Activated T-cell treated with anti-CD3 and anti-CD28 coated beads for 1 hour (primary cell): ENCODE results near the gene ZNF124.

ENCODE experiments used
- DNase-seq: peaks from one replicate; pipeline ENCODE4 v3.0.0-alpha.2; 2020; ENCODE audit warnings: low read depth

ZNF124 gene

DNA sequence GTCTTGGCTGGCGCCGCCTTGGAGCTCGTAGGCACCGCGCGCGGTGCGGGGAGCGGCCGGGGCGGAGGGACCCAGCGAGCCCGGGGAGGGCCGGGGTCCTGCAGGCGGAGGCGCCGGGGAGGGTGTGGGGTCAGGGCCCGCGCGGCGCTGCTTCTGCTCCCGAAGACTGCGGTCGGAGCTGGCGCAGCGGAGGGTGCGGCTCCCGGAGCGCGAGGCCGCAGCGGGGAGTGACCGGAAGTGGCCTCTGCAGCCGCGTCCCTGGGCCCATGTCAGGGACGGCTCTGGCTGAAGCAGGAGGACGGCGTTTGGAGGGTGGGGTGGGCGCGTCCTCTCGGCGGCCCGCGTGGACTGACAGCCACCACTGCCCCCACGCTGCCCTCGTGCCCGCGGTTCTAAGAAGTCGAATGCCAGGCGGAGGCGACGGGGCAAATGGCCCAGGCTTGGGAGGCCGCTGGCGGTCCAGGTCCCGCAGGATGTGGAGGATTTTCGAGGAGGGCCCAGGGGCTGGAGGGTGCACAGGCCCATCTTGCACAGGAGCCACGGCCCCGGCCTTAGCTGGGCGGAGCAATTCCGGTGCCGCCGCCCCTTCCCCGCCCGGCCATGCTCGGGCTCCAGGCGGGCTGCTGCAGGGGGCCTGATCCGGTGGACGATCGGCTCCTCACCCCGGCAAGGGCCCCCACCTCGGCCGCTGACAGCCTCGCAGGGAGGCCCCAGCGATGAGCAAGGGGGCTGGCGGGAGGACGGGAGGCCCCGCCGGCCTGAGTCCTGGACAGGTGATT, 59.9 kb downstream of the ZNF124 start:
- no peak for DNase-seq

DNA sequence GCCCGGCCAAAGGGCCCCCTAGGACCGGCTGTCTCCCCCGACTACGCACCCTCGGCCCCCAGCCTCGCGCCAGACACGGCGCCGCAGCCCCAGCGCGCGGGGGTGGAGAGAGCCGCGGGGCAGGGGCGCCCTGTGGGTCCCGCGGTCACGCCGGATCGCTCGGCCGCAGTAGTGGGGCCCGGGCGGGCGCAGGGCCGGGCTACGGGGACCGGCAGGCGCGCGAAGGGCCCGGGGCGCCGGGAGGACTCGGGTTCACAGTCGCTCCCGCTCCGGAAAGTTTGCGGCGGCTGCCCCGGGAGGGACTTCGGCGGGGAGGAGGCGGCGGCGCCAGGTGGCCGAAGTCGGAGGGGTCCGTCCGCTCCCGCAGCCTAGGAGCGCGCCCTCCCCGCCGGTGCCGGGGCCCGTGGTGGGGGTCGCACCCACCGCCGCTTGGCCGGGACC, 60.5 kb downstream of the ZNF124 start:
- no peak for DNase-seq

DNA sequence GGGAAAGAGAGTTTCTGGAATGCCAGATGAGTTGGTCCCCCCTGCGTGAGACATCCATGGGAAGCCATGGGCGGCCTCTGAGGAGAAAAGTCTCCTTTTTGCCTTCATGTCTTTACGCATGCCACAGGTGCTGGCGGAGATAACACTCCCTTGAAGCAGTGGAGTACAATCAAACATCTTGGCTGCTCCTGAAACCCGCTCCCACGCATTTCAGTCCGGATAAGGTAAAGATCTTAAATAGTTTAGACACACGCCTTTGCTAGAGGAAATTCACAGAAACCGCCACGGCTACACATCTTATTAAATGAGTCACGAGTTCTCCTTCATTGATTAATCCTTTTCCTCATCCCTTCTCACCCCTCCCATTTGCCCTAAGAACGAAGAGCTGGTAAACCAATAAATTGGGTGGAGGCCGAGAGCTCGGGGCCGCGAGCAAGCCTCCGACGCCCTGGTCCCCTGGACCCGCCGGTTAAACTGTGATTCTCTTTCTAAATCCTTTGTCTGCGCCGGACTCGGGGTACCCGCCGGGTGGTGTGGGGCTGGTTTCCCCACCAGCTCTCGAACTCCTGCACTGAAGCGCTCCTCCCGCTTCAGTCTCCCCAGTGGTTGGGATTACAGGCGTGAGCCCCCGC, 61.1 kb downstream of the ZNF124 start:
- DNase-seq: no peak

DNA sequence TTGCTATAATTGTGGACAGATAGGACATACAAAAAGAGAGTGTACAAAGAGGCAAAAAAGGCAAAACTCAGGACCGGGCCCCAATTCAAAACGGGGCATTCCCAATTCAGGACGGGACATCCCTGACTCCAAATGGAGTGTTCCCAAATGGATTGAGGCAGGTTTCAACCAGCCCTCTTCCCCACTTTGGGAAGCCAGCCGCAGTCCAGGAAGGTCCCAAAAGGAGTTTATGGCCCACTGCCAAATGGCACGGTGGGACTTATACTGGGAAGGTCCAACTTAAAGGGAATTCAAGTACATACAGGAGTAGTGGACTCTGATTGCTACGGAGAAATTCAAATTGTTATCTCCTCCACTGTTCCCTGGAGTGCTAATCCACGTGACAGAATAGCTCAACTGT, 64.1 kb downstream of the ZNF124 start:
- no peak for DNase-seq

DNA sequence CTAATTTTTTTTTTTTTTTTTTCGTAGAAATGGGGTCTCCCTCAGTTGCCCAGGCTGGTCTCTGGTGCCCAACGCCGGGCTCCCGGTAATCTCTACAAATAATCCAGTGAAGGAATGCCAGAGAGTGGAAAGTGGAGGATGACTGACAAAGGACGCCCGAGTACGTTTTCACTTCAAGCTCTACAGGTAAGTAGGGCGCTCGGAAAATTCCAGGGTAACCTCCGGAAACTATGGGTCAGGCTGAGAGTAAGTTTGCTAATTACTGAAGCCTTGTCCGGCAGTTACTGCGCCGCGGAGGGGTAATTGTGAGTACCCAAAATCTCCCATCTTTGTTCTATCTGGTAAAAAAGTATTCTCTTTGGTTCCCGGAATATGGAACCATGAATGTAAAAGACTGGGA, 65.9 kb downstream of the ZNF124 start:
- no peak for DNase-seq
